ENCODE measurements around the gene GPR18.

GPR18 gene

DNA sequence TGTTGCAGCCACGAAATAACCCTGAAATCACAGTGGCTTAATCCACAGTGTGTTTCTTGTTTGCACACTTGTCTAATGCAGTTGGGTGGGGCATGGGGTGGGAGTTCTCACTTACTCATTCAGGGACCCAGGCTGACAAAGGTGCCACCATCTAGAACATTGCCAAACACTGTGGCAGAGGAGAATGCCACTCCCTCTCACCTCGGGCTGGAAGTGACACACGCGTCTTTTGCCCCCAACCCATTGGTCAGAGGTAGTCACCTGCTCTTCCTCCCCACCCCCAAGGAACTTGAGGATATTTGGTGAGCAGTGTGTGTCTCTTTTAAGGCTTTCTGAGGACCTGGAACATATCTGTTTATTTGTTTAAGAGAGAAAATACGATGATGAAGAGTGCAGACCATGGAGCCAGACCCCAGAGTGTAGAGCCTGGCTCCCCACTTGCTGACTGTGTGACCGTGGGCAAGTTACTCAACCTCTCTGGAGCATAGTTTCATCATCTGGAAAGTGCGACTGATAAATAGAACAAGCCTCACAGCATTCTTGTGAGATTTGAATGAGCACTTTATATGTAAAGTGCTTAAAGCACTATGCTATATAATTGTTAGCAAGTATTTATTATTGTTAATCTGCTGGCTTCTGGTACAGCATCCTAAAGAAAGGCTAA is 31.6 kb upstream of the GPR18 start:
- no peak for DNase-seq

DNA sequence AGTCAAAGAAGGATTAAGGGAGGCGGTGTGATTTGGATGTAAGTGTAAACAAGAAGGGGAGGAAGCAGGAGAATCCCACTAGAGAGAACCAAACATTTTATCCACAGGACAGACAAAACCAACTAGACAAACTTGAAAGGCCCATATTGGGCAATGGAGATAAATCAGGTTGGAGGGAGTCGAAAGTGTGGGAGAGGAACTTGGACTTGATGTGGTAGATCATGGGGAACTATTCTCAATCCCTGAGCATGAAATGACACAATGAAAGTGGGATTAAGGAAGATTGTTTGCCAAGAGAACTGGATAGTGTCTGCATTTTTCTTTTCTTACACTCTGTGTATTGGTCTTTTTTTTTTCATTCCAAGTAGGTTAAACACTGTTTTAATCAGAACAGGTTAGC is 31.1 kb upstream of the GPR18 start:
- DNase-seq: no peak

DNA sequence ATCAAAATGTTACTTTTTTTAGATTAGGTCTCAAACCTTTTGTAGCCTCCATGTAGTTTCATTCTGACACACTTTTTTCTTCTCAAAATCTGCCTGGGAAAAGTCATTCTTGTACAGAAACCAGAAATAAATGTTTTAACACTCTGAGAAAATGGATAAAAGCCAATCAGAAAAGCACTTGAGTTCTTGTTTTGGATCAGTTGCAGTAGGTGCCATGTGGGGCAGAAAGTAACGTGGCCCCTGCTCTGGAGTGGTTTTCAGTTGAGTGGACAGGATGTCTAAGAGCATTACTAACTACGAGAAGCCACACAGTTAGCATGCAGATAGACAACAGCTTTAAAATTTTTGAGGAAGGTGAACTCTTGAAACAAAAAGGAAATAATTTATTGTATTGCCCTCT is 29.9 kb upstream of the GPR18 start:
- DNase-seq: no peak

DNA sequence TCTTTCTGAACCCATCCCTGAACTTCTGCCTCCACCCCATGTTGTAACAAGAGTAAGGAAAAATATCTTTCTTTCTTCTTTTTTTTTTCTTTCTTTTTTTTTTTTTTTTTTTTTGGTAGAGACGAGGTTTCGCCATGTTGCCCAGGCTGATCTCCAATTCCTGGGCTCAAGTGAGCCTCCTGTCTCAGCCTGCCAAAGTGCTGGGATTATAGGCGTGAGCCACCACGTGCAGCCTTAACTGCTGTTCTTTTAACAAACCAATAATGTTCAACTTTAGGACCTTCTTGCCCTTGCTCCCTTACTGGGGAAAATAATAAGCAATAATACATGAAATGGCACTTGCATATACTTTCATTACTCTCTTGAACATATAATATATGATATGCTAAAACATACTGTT is 29.4 kb upstream of the GPR18 start:
- DNase-seq: no peak

DNA sequence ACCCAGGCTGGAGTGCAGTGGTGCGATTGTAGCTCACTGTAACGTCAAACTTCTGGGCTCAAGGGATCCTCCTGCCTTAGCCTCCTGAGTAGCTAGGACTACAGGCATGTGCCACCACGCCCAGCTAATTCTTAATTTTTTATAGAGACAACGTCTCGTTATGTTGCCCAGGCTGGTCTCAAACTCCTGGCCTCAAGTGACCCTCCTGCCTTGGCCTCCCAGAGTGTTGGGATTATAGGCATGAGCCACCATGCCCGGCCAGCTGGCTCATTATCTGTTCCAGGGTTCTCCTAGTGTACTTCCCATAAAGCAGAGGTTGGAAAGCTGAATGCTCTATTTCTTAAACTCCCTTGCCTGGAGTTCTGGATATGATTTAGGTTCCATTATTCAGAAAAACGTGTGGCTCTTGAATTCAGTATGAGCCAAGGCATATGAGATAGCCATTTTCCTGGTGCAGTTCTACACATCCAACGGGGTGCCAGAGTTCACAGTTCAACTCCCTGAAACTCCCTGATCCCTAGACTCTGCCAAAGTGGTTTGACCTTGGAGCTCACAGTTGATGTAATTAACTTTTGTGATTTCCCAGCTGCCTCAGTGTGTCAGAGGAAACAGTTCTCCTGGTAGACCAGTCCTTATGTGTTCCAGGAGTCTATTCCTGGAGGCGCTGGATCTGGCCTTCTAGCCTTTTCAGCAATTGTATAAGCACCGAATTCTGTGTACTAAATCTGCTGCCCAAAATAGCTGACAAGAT is 27.4 kb upstream of the GPR18 start:
- DNase-seq: no peak

DNA sequence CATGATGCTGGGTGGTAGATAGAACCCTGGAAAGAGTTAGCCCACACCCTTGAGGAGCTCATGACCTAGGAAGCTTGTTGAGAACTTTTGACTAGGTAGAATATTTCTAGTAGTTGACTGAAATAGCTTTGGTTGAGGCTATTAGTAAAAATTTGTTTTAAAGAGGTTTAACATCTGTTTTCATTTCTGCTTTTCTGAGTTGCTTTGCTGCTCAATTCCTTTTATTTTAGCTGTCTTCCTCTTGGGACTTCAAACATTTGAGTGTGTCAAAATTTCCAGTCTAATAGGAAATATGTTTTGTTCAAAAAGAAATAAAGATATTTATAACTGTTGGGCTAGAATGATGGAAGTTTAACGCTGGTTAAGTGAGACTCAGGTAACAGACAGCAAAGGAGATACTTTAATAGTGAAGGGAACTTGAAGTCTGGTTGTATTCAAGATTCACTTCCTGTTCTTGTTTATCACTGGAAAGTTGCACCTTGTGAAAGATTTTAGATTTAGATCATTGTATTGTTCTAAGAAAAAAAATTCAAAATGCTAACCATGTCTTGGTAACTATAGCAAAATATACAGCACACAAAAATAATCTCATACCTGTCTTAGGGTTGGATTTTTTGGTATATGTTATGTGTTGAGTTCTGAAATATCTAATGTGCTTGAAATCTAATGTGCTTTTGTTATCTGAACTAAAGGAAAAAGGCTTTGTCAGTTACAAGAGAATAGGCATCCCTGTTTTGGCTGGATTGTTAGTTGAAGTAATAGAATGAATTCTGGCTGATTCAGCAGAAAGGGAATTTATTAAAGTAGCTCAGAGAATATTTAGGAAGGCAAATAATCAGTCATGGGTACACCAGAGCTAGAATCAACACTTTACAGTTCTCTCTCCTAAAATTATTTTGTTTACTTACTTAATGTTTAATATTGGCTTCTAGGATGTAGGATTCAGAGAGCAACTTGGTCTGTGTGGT is 24.4 kb upstream of the GPR18 start:
- no peak for DNase-seq

DNA sequence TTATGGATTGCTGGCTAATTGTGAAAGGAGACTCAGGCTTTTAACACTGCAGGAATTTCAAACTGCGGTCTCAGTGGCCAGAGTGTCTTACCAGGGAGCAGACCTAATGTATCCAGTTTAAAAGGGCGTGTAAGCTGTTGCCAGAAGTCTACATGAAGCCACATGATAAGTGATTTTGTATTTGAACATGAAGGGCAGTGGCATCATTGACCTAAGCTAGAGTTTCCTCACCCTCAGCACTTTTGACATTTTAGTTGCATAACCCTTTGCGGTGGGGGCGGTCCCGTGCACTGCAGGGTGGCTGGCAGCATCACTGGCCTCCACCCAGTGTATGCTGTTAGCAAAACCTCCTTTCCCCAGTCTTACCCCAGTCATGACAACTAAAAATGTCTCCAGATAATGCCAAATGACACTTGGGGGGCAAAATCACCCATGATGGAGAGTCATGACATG is 23.7 kb upstream of the GPR18 start:
- no peak for DNase-seq

DNA sequence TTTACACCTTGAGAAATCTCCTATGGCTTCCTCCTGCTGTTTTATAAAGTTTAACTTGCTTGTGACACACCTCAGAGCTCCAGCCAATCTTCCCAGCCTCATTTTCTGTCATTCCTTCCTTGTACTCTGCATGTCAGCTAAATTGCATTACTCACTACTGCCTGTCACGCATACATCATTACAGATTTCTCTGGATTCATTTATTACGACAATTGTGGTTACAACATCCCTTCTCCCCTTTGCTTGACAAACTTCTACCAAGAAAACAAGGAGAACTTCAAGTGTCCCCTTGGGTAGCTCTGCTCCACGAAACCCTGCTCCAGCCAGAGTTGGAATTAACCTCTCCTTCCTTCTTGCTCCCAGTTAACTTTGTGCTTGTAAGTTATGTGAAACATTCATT is 22.0 kb upstream of the GPR18 start:
- no peak for DNase-seq

DNA sequence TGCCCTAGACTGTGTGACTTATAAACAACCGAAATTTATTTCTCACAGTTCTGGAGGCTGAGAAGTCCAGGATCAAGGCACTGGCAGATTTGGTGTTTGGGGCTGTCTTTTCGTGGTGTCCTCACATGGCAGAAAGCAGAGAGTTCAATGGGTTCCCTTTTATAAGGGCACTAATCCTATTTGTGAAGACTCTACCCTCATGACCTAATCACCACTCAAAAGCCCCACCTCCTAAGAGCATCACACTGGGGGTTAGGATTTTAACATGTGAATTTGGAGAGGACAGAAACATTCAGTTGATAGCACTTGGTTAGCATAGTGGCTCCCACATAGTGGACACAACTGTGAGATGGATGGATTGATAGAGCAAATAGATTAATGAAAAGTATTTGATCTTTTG is 21.5 kb upstream of the GPR18 start:
- DNase-seq: no peak

DNA sequence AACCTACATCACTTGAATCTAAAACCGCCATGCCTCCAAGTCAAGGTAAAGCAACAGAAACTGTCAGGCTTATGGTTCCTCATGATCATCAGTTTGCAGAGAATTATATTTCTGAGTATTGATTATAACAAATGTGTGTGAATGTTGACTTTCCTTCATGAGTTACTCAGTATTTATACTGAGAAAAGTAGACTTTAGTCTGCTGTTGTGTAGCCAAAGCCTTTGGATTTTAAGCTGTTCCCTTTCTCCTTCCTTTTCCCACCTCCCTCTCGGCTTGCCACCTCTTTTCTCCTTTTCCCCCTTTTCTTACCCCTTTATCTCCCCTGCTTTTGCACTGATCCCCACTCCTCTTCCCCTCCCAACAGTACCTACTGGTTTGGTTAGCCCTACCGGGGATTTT is 20.7 kb upstream of the GPR18 start:
- no peak for DNase-seq

DNA sequence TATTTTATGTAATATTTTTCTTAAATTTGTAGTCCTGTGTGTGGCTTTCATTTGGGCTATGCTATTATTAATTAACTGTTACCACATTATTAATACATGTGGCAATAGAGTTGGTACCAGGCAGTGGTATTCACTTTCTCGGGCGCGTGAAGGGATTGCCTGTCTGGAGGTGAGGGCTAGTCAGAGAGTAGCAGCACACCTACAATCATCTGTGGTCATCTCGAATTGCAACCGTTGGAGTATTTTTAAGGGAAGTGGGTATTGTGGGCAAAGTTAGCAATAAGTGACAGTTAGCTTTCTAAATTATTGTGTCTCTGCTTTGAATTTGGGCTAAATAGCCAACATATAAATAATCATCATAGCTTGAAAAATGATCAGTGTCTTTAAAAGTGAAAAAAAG is 20.0 kb upstream of the GPR18 start:
- DNase-seq: no peak

DNA sequence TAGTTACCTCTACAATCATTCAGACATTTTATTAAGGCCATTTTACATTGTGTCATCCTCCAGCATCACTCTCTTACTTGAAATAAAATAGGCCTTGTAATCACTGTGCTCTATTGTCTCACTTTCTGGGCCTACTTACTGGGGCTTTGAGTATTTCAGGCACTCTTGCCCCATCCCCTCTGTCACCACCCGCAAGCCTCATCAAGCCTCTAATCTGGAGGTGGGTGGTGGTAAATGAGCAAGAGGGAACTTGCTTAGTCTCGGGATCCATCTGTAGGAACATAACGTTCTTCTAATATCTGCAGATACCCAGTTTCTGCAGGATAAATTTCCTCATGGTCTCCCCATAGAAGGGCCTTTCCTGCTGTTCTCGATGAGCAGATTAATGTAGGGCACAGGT is 19.4 kb upstream of the GPR18 start:
- DNase-seq: no peak

DNA sequence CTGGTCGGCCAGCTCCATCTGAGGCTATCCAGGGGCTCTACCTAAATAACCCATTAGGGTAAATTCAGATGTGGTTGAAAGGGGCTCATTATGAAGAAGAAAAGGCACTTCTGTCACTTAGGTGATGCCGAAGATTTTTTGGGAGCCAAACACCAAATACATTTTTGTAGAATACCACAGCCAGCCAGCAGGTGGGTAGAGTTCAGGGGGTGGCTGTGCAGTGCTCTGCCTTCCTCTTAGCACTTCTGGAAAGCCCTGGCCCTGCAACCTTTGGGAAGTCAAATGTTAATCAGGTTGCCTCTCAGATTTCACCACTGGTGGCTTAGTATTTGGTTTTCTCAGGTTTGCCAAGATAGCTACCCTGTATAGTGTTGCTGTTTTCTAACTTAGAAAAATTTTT is 18.5 kb upstream of the GPR18 start:
- DNase-seq: no peak

DNA sequence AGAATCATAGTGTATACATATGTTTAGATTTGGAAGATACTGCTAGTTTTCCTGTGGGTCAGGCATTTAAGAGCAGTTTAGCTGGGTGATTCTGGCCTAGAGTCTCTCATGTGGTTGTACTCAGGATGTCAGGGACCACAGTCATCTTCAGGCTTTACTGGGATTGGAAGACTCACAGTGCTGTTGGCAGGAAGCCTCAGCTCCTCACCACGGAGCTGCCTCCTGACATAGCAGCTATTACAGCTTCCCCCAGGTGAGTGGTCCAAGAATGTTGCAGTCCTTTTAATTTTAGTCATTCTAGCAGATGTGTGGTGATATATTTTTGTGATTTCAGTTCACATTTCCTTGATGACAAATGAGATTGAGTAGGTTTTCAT is 16.9 kb upstream of the GPR18 start:
- no peak for DNase-seq

DNA sequence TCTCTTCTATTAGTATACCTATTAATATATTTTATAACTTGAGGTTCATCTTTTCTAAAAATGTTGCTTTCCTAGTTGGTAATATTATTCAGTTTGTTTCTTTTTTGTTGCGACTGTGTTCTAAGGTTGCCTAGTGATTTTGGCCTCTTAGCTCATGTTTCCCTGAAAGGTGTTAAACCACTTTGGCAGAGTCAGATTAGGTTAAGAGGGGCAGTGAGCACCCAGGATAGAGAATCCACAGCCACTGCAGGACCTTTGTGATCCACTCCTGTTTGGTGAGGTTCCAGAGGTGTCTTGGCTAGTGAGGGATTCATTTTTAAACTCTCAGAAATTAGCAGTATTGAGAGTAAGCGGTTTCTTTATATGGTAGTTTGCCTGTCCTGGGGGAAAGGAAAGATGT is 14.9 kb upstream of the GPR18 start:
- no peak for DNase-seq

DNA sequence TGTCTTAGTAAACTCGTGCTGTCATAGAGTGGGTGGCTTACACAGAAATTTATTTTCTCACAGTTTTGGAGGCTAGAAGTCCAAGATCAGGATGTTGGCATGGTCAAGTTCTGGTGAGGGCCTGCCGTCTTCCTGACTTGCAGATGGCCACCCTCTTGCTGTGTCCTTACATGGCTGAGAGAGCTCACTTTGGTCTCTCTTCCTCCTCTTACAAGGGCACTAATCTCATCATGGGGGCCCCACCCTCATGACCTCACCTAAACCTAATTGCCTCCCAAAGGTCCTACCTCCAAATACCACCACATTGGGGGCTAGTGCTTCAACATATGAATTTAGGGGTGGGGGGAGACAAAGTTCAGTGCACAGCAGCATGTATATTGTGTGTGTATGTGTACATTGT is 14.3 kb upstream of the GPR18 start:
- DNase-seq: no peak

DNA sequence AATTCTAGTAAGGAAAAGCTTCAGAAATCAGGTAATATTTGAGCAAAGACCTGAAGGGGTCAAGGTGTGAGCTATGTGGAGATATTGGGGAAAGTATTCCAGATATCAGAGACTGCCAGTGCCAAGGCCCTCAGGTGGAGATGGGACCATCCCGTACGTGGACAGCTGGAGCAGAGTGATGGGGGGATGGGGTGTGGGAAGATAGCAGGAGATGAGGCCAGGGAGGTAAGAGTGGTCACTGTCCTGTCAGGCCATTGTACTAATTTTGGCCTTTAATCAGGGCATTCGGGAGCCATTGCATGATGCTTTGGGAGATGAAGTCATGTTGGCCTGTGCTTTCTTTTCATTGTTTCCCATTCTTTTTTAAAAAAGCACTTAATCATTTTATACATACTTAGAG is 13.1 kb upstream of the GPR18 start:
- DNase-seq: no peak

DNA sequence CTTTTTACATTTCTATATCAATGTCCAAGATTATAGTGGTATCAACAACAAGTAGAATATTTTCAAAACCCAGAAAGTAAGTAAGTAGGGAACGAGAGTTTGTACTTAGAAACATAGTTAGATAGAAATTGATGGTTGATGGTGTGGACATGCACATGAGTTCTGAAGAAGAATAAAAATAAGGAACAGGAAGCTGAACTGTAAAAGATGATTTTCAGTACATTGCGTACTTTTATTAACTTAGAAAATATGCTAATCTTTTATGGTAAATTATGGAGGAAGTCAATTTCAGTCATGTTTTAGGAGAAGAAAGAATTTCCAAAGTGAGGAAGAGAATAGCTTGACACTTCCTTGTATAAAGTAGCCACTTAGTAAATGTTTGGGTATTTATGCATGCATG is 12.3 kb upstream of the GPR18 start:
- DNase-seq: no peak

DNA sequence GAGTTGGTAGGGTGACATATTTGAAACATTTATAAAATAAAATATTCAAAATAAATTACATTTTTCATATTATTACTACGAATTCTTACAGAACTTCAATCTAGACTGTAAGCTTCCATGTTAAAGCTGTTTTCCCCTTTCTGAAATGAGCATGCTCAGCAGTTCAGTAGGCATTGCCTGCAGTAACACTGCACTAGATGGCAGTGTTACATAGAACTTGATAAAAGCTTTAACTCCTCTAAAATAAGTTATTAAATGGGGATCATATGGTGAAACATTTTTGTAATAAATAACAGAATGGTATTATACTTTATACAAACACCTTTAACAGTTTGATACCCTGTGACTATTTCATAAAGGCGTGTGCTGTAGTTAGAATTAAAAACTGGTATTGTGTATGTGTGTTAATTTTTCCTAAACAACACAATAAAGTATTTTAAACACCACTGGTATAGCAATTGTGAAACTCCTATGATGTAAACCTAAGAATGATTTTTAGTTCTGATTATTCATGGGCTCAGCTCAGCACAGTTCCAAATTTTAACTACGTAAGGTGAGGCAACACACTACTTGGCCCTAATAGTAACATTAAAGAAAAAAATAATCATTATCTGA is 11.6 kb upstream of the GPR18 start:
- DNase-seq: no peak

DNA sequence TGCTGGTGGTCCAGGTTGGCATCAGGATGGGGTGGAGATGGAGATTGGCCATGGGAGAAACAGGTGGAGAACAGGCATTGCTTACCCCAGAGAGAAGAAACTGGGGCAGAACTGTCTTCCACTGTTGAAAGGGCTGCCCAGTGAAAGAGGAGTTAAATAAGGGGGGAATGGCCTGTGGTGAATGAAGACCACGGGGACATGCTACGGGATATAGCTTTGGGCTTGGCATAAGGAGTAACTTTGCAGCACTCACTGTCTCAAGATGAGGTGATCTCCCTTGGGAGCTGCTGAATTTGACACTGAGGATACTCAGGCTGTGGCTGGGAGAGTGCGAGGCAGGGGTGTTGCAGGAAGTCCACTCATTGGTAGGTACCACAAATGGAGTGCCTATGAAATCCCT is 10.6 kb upstream of the GPR18 start:
- no peak for DNase-seq

DNA sequence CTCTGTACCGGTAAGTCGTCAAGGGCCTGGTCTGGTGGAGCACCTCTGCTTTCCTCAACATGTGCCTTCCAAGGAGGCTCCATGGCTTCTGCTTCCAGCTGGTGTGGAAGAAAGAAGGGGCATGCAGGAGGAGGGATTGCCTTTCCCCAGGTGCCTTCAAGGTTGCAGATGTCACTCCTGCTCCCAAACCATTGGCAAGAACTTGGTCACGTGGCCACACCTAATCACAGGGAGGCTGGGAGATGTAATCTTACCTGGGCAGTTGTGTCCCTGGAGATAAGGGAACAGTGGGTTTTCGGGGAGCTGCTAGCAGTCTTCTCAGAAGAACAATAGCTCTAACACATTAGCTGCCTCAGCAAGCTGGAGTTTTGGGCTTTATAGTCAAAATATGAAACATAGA is 9.7 kb upstream of the GPR18 start:
- DNase-seq: no peak

DNA sequence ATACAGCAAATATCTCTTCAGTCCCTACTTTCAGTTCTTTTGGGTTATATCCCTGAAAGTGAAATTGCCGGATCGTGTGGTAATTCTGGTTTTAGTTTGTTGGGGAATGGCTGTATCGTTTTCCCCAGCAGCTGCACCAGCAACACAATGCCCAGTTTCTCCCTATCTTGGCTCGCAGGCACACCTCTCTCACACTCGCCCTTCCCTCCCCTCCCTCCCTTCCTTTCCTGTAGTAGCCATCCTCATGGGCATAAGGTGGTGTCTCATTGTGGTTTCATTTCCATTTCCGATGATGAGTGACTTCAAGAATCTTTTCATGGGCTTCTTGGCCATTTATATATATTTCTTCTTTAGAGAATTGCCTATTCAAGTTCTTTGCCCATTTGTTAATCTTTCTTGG is 8.6 kb upstream of the GPR18 start:
- no peak for DNase-seq

DNA sequence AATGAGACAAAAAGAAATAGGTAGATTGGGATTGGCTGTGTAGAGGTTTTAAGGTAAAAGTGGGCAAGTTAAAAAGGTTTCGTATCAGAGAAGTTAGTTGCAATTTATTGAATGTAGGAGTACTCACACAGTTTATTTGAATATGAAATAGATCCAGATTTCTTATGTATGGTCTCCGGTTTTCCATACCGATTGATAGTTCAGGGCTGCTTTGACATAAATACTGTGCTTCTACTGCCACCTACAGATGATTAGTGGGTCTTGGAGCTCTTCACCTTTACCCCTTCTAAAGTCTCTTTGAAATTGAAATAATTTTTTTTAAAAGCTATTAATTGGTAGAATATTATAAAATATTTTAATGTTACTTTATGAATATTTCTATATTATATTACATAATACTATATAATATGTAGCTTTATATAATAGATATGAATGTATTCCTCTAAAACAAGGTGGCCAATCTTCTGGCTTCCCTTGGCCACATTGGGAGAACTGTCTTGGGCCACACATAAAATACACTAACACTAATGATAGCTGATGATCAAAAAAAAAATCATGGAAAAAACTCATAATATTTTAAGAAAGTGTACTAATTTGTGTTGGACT is 7.7 kb upstream of the GPR18 start:
- no peak for DNase-seq
